PFSK-1 (cell line): Measurements from ENCODE around the gene UPF1.

Experiments
- FOXP2 ChIP-seq: optimal IDR thresholded peaks from 2 replicates; pipeline ENCODE3; 2011; ENCODE audit warnings: borderline replicate concordance, control low read depth, inconsistent platforms; ENCODE audit not compliant: insufficient read depth; ENCODE audit errors: extremely low read length, extremely low read depth
- POLR2AphosphoS5 ChIP-seq: IDR thresholded peaks from 2 replicates; pipeline ENCODE4 v1.6.1; 2012; ENCODE audit warnings: low read depth, mild to moderate bottlenecking, control low read depth, low read length, moderate library complexity
- SIN3A ChIP-seq: IDR thresholded peaks from 2 replicates; pipeline ENCODE4 v1.6.1; 2012; ENCODE audit warnings: mild to moderate bottlenecking, low read length, moderate library complexity, borderline replicate concordance; ENCODE audit not compliant: insufficient read depth
- TAF1 ChIP-seq: IDR thresholded peaks from 2 replicates; pipeline ENCODE4 v1.6.1; 2012; ENCODE audit warnings: low read length, control low read depth, borderline replicate concordance; ENCODE audit not compliant: insufficient read depth
- TF ChIP-seq, protein P1 (sequence below), 2 experiments: IDR thresholded peaks; 2 replicates each; pipeline versions ENCODE4 v1.6.1 to v1.8.0; 2011 to 2012; ENCODE audit warnings: low read depth in 2 of 2, low read length in 2 of 2, control low read depth in 1 of 2, inconsistent platforms in 1 of 2, mild to moderate bottlenecking in 1 of 2, moderate library complexity in 1 of 2; ENCODE audit not compliant: insufficient read depth in 1 of 2

Gene UPF1

DNA sequence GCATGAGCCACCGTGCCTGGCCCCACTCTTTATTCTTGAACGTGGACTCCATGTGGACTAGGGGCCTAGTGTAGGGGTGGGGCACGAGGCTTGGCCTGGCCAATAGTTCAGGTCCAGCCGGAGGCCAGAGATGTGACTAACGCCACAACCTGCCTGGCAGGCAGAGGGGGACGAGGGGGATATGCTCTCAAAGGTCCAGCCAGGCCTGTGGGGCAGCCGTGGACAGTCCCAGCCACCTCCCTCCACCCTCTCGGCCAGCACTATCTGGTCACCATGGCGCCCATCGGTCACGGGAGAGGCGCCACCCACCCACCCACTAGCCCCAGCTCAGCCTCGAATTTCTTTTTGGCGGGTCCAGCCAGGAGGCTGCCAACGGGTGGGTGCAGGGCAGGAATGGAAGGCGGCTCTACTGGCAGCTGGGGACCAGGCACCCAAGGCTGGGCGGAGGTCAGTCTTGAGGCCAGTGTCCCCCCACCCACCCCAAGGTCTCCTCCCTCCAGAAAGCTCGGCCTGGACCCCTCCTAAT, 66.4 kb downstream of the UPF1 start:
- no peak for TF ChIP-seq POLR2AphosphoS5
- TF ChIP-seq, protein P1, sequence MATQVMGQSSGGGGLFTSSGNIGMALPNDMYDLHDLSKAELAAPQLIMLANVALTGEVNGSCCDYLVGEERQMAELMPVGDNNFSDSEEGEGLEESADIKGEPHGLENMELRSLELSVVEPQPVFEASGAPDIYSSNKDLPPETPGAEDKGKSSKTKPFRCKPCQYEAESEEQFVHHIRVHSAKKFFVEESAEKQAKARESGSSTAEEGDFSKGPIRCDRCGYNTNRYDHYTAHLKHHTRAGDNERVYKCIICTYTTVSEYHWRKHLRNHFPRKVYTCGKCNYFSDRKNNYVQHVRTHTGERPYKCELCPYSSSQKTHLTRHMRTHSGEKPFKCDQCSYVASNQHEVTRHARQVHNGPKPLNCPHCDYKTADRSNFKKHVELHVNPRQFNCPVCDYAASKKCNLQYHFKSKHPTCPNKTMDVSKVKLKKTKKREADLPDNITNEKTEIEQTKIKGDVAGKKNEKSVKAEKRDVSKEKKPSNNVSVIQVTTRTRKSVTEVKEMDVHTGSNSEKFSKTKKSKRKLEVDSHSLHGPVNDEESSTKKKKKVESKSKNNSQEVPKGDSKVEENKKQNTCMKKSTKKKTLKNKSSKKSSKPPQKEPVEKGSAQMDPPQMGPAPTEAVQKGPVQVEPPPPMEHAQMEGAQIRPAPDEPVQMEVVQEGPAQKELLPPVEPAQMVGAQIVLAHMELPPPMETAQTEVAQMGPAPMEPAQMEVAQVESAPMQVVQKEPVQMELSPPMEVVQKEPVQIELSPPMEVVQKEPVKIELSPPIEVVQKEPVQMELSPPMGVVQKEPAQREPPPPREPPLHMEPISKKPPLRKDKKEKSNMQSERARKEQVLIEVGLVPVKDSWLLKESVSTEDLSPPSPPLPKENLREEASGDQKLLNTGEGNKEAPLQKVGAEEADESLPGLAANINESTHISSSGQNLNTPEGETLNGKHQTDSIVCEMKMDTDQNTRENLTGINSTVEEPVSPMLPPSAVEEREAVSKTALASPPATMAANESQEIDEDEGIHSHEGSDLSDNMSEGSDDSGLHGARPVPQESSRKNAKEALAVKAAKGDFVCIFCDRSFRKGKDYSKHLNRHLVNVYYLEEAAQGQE (IDR thresholded peaks at IDR 0.05; ENCODE audit: insufficient read depth in 1 of 2, low read depth in 2 of 2, low read length in 2 of 2): no peak
- no peak for TF ChIP-seq TAF1
- no peak for TF ChIP-seq FOXP2
- no peak for TF ChIP-seq SIN3A

DNA sequence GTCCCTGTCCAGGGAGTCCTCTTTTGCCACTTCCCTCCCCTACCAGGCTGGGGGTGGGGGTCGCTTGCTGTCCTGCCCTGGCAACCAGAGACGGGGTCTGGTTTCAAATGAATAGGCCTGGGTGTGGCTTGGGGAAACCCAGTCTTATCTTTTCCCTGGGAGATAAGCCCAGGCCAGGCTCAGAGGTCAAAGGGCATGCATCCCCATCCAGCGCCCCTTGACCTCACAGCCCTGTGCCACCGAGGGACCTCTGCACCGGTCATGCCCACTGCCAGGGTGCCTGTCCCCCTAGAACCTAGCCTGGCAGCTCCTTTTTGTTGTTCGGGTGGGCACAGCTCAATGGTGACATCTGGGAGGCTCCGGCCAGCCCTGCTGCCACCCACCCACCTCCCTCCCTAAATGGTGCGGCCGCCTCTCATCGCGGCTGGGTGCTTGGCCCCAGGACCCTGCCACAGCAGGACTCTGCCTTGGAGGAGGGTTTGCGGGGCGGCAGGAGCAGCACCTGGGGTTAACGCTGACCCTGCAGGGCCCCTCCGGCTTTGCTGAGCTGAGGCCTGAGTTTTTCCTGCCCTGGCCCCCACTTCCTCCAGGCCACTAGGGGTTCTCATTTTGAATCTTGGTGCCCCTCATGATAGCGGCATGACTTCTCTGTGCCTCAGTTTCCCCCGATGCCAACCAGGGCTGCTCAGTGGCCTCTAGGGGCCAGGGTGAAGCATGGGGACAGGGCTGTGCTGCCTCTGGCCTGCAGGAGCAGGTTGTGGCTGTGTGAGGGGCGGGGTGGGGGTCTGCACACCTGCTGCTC, 67.0 kb downstream of the UPF1 start:
- no peak for TF ChIP-seq SIN3A
- TF ChIP-seq, protein P1 (IDR thresholded peaks at IDR 0.05; ENCODE audit: insufficient read depth in 1 of 2, low read depth in 2 of 2, low read length in 2 of 2): no peak
- TF ChIP-seq POLR2AphosphoS5: no peak
- no peak for TF ChIP-seq FOXP2

DNA sequence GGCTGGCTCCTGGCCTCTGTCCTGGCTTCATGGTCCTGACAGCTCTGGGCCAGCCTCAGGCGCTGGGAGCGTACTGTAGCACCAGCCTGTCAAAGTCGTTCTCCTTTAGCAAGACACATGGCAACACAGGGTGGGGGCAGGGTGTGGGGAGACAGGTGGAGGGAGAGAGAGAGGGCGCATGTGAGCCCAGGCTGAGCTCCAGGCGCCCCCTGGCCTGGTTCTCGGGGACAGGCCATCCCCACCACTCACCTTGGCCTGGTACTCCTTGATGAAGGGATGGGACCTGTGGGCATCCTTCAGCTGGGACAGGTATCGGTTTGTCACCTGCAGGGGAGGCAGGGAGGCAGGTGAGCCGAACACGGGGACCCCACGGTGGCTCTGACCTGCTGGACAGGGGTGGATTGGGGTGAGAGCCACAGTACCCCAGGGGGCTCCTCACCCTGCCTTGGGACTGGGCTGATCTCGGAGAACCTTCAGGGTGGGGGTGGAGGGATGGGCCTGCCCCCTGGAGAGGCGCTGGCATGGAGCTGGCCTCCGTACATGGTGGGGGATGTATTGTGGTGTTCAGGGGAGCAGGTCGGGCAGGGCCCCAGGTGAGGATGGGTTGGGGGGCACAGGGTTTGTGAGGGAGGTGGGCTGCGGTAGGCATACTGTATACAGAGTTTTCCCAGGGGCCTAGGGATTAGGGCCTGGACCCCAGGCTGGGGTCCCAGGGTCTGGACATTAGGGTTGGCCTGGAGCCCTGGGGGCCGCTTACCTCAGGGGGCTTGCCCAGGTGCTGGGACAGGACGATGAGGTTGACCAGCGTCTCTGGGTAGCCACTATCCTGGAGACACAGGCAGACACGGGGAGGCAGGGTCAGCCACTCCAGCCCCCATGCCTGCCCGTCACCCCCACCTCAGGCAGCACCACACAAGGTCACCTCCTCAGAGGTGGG, 68.1 kb downstream of the UPF1 start:
- TF ChIP-seq POLR2AphosphoS5 (no peak), SIN3A (no peak), TAF1 (no peak), FOXP2 (no peak)
- TF ChIP-seq, protein P1 (IDR thresholded peaks at IDR 0.05; ENCODE audit: insufficient read depth in 1 of 2, low read depth in 2 of 2, low read length in 2 of 2): no peak

DNA sequence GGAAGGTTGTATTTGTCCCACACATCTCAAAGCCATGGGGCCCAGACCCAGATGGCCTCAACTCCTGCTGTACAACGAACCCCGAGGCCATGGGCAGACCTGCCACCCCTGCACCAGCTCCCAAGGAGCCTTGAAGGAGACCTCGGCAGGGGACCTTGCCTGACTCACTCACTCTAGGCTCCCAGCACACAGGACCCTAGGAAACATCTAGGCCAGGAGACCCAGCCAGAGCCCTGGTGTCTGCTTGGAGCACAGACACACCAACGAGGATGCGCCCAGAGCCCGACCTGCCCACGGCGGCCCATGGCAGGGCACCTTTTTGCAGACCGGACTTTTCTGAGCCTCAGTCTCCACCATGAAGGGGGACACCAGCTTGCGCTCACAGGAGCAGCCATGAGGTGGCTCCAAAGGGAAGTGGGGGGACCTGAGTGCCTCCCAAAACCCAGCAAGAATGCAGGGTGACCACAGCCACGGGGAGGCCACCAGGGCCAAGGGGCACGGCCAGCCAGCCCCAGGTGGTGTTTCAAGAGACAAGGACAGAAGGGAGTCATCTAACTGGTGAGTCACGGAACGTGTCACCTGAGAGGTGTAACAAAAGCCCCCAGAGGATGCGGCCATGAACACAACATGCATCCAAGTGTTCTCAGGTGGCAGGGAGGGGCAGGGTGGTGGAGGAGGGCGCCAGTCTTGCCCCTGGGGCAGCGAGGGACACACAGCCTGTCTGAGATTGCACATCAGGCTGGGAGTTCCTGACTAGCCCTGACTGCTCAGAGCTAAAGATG, 69.1 kb downstream of the UPF1 start:
- no peak for TF ChIP-seq SIN3A
- TF ChIP-seq FOXP2: no peak
- no peak for TF ChIP-seq POLR2AphosphoS5
- TF ChIP-seq TAF1: no peak
- TF ChIP-seq, protein P1 (IDR thresholded peaks at IDR 0.05; ENCODE audit: insufficient read depth in 1 of 2, low read depth in 2 of 2, low read length in 2 of 2): no peak
